ENCODE results near the gene THOC6.

Gene THOC6

DNA sequence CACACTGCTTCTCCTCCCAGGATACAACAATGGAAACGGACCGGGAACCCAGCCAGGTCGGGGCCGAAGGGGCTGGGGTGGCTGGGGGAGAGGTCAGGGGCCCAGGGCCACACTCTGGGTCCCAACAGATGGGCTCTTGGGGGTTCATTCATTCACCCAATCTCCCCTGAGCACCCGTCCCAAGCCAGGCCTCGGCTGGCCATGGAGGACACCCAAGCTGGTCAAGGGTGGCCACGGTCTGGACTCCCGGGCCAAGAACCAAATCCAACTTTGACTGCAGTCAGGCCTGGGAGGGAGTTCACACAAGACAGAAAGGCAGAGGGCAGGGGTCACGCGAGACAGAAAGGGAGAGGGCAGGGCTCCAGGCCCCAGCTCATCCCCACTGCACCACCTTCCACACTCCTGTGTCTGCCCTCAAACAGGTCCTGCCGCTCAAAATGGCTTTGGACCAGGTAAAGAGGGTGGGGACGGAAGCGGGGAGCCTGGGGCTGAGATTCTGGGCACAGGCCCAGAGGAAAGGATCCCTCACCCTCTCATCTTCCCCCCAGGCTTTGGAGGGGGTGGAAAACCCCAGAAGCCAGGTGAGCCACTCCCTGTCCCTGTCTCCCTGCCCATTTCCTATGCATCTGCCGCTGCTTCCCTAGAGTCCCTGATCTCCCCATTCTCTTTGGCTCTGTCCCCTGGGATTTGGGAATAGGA is 31.3 kb upstream of the THOC6 start:
- no peak for DNase-seq

DNA sequence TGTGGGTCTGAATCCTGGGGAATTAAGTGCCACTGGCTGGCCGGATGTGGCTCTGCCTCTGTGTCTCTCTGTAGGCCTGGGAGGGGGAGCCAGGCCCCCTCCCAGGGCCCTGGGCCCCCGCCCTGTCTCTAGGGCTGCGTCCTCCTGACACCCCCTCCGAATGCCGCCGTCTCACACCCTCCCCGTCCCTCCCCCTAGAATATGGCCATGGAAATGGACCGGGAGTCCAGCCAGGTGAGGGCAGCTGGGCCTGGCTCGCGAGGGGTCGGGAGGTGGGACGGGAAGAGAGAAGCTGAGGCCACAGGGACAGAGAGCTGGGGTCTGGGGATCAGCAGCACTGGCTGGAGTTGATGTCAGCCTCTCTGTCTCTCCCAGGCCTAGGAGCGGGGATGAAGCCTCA is 27.5 kb upstream of the THOC6 start:
- DNase-seq = no peak

DNA sequence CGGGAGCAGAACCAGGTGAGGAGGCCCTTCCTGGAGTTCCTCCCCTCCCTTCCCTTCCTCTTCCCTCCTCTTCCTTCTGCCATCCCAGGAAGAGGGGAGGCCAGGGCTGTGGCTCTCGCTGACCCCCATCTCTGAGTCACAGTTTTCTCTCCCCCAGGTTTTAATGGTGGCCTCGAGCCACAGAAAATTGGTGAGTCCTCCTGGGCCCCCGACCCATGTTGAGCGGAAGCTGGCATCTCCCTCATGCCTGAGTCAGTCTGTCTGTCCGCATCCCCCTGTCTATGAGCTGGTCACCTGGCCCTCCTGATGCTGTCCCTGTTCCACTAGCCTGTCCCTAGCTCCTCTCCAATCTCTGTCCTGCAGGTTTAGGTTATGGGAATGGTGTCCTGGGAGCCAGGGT is 23.9 kb upstream of the THOC6 start:
- no peak for DNase-seq

DNA sequence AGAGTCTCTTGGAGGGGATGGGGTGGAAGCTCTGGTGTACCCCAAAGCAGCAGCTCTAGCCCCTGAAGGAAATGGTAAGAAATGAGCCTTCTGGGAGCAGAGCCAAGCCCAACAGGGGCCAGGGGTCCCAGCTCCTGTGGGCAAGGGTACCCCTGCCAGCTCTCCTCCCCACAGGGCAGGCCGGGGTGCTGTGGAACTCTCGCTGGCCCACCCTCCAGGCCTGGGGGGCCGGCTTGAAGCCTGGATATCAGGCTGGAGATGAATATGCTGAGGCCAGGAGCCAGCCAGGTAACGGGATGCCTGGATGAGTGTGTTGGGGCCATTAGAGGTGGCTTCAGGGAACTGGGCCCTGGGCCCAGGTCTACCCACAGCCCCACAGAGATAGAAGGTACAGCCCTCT is 23.3 kb upstream of the THOC6 start:
- DNase-seq = no peak

DNA sequence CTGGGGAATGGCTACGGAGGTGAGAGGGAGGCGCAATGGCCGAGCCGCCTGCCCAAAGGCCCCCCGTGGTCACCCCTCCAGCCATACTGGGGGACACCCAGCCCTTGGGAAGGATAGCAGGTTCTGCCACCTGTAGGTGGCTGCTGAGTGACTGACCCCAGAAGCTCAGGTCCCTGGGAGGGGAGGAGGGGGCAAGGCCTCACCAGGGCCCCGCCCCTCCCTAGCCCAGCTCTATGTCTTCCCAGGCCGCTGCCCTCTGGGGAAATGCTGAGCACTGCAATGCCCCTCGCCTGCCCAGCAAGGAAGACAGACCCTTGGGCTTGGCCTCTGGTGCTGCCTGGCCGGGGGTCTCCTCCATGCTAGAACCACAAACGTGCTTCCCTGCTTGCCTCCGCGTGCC is 22.5 kb upstream of the THOC6 start:
- no peak for DNase-seq

DNA sequence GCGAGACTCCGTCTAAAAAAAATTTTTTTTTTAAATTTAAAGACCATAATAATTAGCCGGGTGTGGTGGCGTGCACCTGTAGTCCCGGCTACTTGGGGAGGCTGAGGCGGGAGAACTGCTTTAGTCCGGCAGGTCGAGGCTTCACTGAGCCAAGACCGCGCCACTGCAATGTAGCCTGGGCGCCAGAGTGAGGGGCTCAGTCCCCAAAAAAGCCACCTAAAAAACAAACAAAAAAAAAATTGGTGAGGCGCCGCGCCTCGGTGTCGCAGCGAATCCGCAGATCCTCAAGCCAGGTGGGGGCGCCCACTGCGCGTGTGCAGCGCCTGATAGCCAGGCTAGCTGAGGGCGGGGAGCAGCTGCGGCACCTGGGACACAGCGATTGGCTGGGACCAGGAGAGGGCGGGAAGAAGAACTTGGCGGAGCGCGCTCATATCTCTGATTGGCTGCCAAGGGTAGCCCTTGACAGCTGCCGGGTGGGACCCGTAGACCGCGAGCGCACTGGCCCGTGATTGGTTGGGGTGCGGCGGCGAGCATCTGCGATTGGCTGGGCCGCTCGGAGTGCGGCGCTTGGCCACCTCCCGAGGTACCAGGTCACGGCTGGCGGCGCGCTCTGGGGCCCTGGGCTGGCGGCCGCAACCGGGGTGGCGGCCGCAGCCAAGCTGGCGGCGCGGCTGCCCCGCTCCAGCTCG is 20.1 kb upstream of the THOC6 start:
- peak; percentile 98 for DNase-seq

DNA sequence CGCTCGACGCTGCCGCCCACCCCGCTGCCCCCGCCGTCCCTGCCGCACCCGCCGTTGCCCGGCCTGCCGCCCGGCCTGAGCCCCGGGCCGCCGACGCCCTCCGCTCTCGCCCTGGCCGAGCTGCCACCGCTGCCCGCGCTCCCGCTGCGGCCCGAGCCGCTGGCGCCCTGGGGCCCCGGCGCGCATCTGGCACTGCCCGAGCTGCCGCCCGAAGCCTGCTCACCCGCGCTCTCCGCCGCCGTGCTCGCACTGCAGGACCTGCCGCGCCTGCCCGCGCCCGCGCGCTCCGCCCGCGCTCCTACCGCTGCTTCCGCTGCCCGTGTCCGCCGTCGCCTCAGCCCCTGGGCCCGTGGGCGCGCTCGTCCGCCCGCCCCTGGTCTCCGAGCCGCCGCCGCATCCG is 19.5 kb upstream of the THOC6 start:
- DNase-seq = peak; percentile 49

DNA sequence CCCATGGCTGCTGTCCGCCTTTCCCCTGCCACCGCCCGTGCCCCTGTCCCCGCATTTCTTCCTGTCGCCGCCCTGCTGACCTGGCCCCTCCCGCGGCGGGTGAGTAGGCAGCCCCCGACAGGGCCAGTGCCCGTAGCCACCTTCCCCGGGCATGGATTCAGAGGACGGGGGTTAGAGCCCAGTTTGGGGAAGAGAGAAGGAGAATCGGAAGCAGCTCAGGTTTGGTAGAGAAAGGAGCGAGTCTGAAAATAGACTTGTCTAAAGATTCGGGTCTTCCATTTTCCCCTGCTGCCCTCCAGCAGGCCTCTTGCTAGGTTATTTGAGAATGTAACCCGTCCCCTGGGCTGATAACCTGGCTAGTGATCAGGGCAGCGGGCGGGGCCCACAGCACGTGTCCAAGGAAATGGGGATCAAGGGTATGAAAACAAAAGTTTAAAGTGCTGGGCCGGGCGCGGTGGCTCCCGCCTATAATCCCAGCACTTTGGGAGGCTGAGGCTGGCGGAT is 19.0 kb upstream of the THOC6 start:
- DNase-seq = peak; percentile 20

DNA sequence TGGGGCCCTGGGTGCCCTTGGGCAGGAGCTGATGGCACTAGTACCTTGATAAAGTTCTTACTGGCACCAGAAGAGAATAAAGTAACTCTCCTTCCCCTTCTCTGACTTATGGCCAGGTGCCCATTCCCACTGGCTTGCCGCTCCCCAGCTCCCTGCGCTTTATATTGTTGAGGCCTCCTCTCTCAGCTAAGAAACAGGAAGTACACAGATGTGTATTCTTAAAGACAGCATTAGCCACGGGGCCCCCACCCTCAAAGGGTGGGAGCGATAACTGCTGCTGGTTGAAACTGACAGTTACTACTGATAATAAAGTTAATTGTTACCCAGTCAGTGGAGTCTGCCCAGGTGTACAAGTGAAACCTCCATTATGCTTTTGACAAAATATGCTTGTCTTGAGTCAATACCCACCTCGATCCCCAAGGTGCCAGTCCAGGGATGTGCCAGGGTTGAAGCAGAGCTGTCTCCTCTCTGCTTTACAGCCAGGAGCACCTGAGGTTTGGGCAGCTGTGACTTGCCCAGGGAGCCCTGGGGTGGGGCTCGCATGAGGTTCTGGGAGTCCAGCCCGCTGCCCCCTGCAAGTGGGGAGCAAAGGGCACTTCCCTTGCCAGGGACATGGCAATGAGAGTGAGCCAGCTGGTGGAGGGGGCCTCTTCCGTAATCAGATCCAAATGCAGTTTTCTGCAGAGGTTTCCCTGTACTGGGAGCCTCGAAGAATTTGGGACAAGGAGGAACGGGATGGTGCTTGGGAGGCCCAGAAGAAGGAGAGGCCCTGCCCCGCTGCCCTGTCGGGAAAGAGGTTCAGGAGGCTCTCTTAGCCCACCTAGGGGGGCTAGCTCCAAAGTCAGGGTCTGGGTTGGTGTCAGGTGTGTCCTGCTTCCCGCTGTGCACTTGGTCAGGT is 16.5 kb upstream of the THOC6 start:
- DNase-seq = no peak

DNA sequence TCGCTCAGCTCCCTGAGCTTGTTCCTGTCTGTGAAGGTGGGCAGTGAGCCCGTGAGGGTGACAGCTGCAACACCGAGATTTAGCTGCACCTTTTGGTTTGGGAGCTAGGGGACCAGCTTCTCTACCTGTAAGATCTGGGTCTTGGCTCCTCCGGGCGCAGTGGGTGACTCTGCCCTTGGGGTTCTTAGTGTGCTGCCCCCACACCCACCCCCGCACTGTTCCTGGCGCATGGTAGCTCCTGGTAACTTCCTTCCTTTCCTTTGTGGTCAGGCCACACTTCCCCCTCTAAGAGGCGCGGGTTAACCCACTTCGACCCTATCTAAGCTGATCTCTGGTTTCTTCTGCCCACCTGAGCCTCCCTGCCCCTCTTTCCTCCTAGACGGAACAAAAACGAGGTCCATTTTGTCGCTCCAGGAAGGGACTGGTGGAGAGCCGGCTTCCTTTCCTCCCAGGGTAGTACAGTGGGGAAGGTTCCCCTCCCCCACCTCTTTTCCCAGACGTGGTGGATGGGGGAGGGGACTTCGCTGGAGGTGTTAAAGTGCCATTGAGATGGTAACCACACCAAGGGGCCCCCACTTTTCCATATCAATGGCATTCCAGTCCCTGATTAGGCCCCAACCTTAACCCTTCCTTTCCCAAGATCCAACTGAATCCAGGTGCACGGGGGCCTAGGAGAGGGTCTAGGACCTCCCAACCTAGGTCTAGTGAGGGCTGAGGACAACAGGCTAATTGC is 15.7 kb upstream of the THOC6 start:
- no peak for DNase-seq

DNA sequence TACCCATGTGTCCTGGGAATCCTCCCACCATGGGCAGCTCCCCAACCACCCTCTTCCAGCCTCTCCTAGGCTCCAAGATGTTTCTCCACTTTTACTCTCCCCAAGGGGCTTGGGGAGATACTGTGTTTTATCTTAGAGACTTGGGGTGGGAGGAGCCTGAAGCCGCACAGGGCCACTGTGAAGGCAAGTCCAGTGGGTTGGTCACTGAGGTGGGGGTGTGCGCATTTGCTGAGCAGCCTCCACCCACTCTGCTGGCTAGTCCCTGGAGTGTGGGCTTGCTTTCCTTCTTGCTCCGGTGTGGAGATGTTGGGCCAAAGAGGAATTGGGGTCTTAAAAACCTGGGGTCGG is 15.2 kb upstream of the THOC6 start:
- no peak for DNase-seq

DNA sequence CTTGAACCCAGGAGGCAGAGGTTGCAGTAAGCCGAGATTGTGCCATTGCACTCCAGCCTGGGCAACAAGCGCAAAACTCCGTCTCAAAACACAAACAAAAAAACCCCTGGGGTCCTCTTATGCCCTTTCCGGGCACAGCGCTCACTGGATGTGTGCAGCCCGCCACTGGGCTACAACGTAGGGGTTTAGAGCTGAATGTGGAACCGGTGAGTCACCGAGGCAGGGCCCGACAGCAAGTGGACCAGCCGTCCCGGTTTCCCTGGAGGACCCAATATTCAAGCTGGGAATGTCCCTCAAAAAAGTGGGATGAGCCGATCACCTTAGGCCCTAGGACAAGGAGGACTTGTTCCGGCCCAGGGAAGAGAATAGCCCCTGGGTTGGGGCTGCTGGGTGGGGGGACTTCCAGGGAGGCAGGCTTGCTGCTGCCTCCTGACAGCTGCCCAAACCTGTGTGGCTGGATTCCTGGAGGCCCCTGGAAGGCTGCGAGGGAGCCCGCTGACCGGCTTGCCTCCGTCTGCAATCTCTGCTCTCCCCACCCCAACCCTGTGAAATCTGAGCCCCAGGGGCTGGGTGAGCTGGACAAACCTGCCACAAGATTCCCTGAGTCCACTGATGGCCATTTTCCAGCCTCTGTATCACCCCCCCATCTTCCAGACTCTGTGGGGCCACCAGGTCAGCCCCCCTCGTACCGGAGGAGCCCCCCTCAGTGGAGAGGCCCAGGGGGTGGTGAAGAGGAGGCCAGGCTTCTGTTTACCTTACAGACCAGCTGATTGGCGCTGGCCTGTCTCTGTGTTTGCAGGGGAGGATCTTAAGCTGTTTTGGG is 14.1 kb upstream of the THOC6 start:
- no peak for DNase-seq

DNA sequence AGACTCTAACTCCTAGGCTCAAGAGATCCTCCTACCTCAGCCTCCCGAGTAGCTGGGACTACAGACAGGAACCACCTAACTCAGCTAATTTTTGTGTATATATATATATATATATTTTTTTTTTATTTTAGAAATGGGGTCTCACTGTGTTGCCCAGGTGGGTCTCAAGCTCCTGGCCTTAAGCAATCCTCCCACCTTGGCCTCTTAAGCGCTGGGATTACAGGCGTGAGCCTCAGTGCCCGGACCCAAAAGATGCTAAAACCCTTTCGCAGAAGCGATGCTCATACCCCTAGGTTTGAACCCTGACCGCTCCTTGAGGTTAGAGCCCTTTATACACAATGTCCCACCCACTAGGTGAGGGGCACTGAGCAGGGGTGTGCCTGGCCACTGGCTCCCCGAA is 13.3 kb upstream of the THOC6 start:
- DNase-seq = no peak

DNA sequence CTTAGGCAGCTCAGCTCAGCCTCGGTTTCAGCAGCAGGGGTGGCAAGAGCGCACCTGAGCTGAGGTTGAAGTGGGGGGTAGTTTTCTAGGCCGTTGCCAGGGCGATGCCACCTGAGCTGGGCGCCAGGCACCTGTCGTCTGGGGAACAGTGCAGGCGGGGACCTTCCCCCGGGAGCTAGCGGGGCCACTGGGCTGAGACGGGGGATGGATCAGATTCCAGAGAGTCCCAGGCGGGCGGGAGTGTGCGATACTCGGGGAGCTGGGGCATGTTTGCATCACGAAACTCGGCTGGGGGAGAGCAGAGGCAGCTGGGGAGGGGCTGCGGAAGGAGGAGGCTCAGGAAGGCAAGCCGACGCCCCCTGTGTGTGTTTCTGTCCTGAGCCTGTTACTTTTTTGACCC is 11.6 kb upstream of the THOC6 start:
- peak; percentile 64 for DNase-seq

DNA sequence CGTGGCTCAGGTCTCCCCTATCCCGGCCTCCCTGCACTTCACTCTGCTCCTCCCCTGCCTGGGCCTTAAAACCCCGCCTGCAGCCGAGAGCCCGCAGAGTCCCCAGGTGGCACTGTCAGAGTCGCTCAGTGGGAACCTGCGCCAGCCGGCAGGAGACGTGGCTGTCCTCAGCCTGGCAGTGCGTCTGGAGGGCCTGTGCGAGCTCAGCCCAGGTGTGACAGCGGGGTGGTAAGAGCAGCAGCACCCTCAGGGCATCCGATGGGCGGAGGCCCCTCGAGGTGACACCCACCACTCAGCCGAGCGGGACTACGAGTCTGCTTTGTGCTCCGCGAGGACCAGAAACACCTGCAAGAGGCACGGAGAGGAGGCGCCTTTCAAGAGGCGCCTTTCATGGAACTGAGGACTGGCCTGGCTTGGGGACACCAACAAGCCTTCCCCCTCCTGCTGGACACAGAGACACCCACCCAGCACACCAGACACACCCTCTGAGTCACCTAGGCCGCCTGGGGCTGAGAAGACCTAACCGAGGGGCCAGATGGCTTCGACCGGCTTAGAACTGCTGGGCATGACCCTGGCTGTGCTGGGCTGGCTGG is 10.9 kb upstream of the THOC6 start, which contains the start of gene CLDN9:
Gene CLDN9, plus strand, starts transcription at position 96 of the 593 bp plus-strand sequence. Its CDS starts 440 bp downstream, at position 536.
- peak; percentile 65 for DNase-seq

DNA sequence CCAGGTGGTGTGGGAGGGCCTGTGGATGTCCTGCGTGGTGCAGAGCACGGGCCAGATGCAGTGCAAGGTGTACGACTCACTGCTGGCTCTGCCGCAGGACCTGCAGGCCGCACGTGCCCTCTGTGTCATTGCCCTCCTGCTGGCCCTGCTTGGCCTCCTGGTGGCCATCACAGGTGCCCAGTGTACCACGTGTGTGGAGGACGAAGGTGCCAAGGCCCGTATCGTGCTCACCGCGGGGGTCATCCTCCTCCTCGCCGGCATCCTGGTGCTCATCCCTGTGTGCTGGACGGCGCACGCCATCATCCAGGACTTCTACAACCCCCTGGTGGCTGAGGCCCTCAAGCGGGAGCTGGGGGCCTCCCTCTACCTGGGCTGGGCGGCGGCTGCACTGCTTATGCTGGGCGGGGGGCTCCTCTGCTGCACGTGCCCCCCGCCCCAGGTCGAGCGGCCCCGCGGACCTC is 10.3 kb upstream of the THOC6 start:
- DNase-seq = no peak

DNA sequence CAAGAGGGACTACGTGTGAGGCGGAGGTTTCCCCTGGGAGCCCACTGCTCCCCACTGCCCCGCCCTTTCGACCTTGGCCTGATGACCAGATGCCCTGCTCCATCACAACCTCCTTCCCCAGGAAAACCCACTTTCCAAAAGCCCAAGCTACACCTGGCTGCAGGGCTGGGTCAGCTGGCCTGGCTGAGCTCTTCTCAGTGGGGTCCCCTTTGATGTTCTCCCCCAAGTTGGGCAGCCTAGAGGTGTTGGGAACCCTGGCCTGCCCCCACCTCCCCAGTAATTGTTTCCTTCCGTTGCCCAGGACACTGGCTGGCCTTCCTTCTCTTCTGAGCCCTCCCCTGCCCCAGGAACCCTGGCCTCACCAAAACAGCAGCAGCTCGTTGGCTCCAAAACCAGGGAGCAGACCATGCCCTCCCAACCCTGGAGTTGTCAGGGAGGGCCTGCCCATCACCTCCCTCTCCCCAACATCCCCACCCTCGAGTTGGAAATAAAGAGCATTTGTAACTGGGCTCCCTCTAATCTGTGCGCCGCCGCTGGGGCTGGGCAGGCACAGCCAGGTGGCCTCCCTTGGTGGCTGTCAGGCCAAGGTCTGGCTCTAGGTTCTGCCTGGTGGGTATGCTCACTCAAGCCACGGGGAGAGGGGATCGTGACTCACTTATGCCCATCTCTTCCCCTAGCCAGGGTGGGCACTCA is 9.7 kb upstream of the THOC6 start:
- no peak for DNase-seq

DNA sequence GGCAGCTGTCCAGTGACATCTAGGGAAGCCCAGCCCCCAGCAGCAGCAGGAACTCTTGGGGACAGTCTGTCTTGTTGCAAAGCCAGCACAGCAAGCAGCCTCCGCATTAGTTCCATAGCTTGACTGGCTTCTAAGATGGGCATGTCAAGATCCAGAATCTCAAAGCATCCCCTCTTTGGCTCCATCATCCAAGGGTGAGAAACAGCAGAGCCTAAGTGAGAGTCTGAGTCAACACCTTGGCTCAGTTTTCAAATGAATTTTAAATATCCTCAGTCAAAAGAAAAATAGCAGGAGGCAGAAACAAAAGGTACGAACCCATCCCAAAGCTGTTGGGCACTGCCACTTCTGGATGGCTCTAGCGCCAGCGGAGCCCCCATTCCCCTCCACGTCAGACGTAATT is 8.9 kb upstream of the THOC6 start:
- no peak for DNase-seq

DNA sequence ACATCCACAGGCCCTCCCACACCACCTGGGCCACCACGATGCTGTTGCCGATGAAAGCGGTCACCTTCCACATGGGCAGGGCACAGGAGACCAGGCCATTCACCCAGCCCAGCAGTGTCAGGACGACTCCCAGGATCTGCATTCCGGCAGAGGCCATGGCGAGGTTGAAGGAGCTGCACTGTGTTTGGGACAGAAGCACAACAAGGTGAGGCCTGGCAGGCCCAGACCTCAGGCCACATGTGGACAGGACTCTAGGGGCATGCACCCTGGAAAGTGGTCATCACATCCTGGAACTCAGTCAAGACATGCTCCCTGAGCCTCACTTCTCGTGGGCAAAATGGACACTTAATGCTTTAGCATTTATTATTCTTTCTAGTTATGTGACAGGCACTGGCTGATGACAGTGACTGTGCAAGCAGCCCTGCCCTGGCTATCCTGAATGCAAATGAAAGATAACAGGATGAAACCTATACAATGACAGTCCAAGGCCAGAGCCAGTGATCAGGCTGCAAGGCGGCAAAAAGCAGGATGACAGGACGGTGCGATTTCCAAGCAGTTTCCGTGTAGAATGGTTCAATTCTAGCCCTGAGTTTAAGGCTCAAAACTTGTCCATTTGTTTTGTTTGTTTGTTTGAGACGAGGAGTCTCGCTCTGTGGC is 7.8 kb upstream of the THOC6 start:
- DNase-seq = no peak

DNA sequence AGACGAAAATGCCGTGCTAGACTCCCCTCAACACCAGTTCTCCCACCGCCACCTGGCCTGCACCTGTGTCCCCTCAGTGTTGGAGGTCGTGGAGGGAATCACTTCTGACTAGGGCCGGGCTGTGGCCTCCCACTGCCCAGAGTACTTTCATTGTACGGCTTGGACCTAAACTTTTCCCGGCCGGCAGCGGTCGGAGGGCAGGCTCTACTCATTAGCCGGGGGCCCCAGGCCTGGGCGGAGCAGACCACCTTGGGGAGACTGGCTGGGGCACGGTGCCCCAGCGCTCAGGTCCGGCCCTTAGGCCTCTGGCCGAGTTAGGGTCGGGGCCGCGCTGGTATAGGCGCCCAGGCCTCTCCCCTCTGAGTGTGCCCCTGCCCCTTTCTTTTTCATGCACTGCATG is 6.5 kb upstream of the THOC6 start:
- no peak for DNase-seq
